ENCODE measurements around the gene SPIC.
"Not testable (repeated sequence)": the region's sequence is repeated elsewhere in the genome, so short reads cannot be mapped to it uniquely, and the experiment has no call there.

The SPIC gene

DNA sequence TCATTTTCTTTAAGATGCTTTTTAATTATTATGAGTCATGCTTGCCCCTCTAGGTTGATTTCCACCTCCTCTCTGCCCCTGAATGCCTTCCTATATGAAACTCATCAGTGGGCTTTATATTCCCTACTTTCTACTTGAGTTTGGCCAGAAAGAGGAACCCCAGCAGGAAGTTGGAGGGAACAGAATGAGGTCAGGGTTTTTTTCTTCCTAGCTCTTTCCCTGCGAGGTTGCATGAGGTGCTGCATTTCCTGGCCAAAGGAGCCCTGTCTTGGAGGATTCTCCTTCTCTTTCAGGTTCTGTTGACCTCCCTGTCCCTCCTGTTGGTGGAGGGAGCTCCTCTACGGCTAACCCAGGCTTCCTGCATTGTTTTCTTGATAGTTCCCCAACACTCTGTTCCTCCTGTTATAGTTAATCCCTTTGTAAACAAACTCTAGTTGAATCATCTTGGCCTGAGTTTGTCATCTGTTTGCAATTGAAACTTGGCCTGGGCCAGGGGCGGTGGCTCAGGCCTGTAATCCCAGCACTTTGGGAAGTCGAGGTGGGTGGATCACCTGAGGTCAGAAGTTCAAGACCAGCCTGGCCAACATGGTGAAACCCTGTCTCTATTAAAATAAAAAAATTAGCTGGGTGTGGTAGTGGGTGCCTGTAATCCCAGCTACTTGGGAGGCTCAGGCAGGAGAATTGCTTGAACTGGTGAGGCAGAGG is 15.3 kb upstream of the SPIC start:
- TF ChIP-seq SPI1 (IDR thresholded peaks at IDR 0.05; ENCODE audit: borderline replicate concordance, low read depth) (peak; percentile 79), POLR2AphosphoS5 (IDR thresholded peaks at IDR 0.05; ENCODE audit: low read depth) (no peak)
- TF ChIP-seq, protein P1, sequence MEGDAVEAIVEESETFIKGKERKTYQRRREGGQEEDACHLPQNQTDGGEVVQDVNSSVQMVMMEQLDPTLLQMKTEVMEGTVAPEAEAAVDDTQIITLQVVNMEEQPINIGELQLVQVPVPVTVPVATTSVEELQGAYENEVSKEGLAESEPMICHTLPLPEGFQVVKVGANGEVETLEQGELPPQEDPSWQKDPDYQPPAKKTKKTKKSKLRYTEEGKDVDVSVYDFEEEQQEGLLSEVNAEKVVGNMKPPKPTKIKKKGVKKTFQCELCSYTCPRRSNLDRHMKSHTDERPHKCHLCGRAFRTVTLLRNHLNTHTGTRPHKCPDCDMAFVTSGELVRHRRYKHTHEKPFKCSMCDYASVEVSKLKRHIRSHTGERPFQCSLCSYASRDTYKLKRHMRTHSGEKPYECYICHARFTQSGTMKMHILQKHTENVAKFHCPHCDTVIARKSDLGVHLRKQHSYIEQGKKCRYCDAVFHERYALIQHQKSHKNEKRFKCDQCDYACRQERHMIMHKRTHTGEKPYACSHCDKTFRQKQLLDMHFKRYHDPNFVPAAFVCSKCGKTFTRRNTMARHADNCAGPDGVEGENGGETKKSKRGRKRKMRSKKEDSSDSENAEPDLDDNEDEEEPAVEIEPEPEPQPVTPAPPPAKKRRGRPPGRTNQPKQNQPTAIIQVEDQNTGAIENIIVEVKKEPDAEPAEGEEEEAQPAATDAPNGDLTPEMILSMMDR (IDR thresholded peaks at IDR 0.05; ENCODE audit: insufficient read depth, low read length): no peak
- TF ChIP-seq, protein P2, sequence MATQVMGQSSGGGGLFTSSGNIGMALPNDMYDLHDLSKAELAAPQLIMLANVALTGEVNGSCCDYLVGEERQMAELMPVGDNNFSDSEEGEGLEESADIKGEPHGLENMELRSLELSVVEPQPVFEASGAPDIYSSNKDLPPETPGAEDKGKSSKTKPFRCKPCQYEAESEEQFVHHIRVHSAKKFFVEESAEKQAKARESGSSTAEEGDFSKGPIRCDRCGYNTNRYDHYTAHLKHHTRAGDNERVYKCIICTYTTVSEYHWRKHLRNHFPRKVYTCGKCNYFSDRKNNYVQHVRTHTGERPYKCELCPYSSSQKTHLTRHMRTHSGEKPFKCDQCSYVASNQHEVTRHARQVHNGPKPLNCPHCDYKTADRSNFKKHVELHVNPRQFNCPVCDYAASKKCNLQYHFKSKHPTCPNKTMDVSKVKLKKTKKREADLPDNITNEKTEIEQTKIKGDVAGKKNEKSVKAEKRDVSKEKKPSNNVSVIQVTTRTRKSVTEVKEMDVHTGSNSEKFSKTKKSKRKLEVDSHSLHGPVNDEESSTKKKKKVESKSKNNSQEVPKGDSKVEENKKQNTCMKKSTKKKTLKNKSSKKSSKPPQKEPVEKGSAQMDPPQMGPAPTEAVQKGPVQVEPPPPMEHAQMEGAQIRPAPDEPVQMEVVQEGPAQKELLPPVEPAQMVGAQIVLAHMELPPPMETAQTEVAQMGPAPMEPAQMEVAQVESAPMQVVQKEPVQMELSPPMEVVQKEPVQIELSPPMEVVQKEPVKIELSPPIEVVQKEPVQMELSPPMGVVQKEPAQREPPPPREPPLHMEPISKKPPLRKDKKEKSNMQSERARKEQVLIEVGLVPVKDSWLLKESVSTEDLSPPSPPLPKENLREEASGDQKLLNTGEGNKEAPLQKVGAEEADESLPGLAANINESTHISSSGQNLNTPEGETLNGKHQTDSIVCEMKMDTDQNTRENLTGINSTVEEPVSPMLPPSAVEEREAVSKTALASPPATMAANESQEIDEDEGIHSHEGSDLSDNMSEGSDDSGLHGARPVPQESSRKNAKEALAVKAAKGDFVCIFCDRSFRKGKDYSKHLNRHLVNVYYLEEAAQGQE (IDR thresholded peaks at IDR 0.05; ENCODE audit: insufficient replicate concordance, low read depth): no peak
- peak in 1 of 2 experiments; percentile 12 for DNase-seq (ENCODE audit: low read depth in 1 of 2, low spot score in 1 of 2)
- no peak overlapping the region for H3K27ac ChIP-seq (replicated peaks)

DNA sequence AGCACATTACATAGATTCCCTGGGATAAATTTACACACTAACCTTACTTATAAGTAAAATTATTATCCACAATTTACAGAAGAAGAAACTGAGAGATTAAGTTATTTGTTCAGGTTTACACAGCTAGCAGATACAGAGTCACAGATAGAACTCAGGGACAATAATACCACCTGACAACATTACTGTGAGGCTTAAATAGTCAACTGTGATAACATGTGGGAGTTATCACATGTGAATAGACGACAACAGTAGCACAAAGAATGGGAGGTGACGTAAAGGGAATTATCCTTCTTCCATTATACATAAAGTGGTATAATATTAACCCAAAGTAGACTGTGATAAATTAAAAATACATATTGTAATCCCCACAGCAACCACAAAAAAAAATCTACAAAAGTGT is 6.2 kb upstream of the SPIC start:
- Histone ChIP-seq H3K27ac (replicated peaks) (no peak overlapping the region), H3K27me3 (ENCODE audit: insufficient read depth, poor library complexity, severe bottlenecking) (no peaks in the 10 kb centered on the region), H3K4me3 (replicated peaks; ENCODE audit: insufficient read depth, low read length) (no peak overlapping the region)
- TF ChIP-seq, protein P2 (IDR thresholded peaks at IDR 0.05; ENCODE audit: insufficient replicate concordance, low read depth): no peak
- TF ChIP-seq GABPA (IDR thresholded peaks at IDR 0.05; ENCODE audit: low read depth) (no peak), POLR2AphosphoS5 (IDR thresholded peaks at IDR 0.05; ENCODE audit: low read depth) (no peak), SPI1 (IDR thresholded peaks at IDR 0.05; ENCODE audit: borderline replicate concordance, low read depth) (no peak)
- TF ChIP-seq, protein P1 (IDR thresholded peaks at IDR 0.05; ENCODE audit: insufficient read depth, low read length): no peak
- DNase-seq (ENCODE audit: low read depth in 1 of 2, low spot score in 1 of 2): no peak

More for the DNA sequence above, 15.3 kb upstream of the SPIC start:
- no peak overlapping the region for H3K4me3 ChIP-seq (replicated peaks; ENCODE audit: insufficient read depth, low read length)
- no peaks in the 10 kb centered on the region for H3K27me3 ChIP-seq (ENCODE audit: insufficient read depth, poor library complexity, severe bottlenecking)

DNA sequence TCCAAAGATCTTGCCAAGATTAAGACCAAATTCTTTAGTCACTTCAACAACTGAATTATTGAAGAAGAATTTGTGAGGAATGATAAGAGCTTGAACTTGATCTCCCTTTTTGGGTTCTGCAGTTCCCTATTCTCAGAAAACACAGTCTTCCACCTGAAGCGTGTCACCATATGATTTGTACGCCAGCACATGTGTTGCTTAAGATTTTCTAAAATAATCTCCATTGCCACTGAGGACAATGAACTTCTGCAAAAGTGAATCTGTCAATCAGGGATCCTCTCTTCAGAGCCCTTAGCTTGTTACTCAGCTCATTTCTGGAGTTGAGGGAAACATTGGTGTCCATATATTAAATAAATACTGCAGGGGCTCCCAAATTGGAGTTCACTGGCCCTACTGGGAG is 4.2 kb upstream of the SPIC start:
- Histone ChIP-seq H3K27me3 (ENCODE audit: insufficient read depth, poor library complexity, severe bottlenecking) (no peaks in the 10 kb centered on the region), H3K27ac (replicated peaks) (no peak overlapping the region), H3K4me3 (replicated peaks; ENCODE audit: insufficient read depth, low read length) (no peak overlapping the region)
- TF ChIP-seq, protein P2 (IDR thresholded peaks at IDR 0.05; ENCODE audit: insufficient replicate concordance, low read depth): no peak
- TF ChIP-seq POLR2AphosphoS5 (IDR thresholded peaks at IDR 0.05; ENCODE audit: low read depth) (no peak), SPI1 (IDR thresholded peaks at IDR 0.05; ENCODE audit: borderline replicate concordance, low read depth) (peak; percentile 73; the same call in 1 of the 2 replicates)
- DNase-seq (ENCODE audit: low read depth in 1 of 2, low spot score in 1 of 2): peak in 1 of 2 experiments; percentile 24

DNA sequence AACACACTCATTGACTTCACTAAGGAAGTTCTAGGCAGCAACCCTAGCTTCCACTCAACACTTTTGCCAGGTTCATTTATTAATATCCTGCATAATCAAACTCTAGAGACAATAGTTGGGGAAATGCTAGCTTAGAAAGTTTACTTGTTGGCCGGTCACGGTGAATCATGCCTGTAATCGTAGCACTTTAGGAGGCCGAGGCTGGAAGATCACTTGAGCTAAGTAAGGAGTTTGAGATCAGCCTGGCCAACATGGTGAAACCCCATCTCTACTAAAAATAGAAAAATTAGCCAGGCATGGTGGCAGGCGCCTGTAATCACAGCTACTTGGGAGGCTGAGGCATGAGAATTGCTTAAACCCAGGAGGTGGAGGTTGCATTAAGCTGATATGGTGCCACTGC is 3.3 kb upstream of the SPIC start:
- H3K4me3 ChIP-seq (replicated peaks; ENCODE audit: insufficient read depth, low read length); H3K27ac ChIP-seq (replicated peaks); H3K27me3 ChIP-seq (ENCODE audit: insufficient read depth, poor library complexity, severe bottlenecking); DNase-seq (ENCODE audit: low read depth in 1 of 2, low spot score in 1 of 2): not testable (repeated sequence)
